Esophagus squamous epithelium (tissue), 4 donors: ENCODE results near the gene LRRC57.

Experiments
- CTCF ChIP-seq, 6 experiments: fragments of 450-650 bp in 4 of 6; fragments of 200-600 bp in 2 of 6; sonication (generic) in 2 of 6; IDR thresholded peaks; one replicate each; pipeline ENCODE4 v1.5.1; 2016 to 2019; ENCODE audit warnings: antibody characterized with exemption in 6 of 6, mild to moderate bottlenecking in 4 of 6, moderate library complexity in 4 of 6
- POLR2A ChIP-seq, 4 donors: fragments of 450-650 bp; IDR thresholded peaks; one replicate each; pipeline ENCODE4 v1.6.1; 2017; ENCODE audit warnings: antibody characterized with exemption in 4 of 4, mild to moderate bottlenecking in 4 of 4, moderate library complexity in 3 of 4

GRCh38 chr15:42592716-42593115, 44.1 kb upstream of the LRRC57 start:
- no peak for TF ChIP-seq CTCF (IDR thresholded peaks at IDR 0.05)
- TF ChIP-seq POLR2A (IDR thresholded peaks at IDR 0.05): no peak
